ENCODE measurements around the gene CORO6.
A peak's percentile ranks its signal among the peaks of the same experiment; 100 is the strongest.

CORO6 gene

GRCh38 chr17:29633886-29634285 lies 11.2 kb upstream of the CORO6 start:
- Histone ChIP-seq H3K4me3 (ENCODE audit: low read length) (no peak overlapping the region), H3K27me3 (ENCODE audit: control insufficient read depth, insufficient read depth, low read length) (no peaks in the 10 kb centered on the region), H3K4me1 (ENCODE audit: control insufficient read depth, insufficient read depth, low read length) (no peaks in the 10 kb centered on the region), H3K27ac (ENCODE audit: low read length) (no peak overlapping the region), H3K36me3 (ENCODE audit: control insufficient read depth, insufficient read depth, low read length) (no peaks in the 10 kb centered on the region), H3K9me3 (ENCODE audit: control insufficient read depth, insufficient read depth, low read length) (no peaks in the 10 kb centered on the region)
- DNase-seq (ENCODE audit: low read depth, low spot score), result no peak
- no CpG with 5 or more reads among the region's 3 CpGs for WGBS (ENCODE audit: insufficient coverage, insufficient read length)

GRCh38 chr17:29630630-29631193 lies 8.0 kb upstream of the CORO6 start:
- DNase-seq (ENCODE audit: low read depth, low spot score), result no peak

GRCh38 chr17:29629839-29630238 lies 7.1 kb upstream of the CORO6 start:
- H3K4me3 ChIP-seq (ENCODE audit: low read length), result no peak overlapping the region
- H3K36me3 ChIP-seq (ENCODE audit: control insufficient read depth, insufficient read depth, low read length), result no peaks in the 10 kb centered on the region
- no peaks in the 10 kb centered on the region for H3K27me3 ChIP-seq (ENCODE audit: control insufficient read depth, insufficient read depth, low read length)
- H3K27ac ChIP-seq (ENCODE audit: low read length), result no peak overlapping the region
- H3K4me1 ChIP-seq (ENCODE audit: control insufficient read depth, insufficient read depth, low read length), result no peaks in the 10 kb centered on the region
- no peak for DNase-seq (ENCODE audit: low read depth, low spot score)
- H3K9me3 ChIP-seq (ENCODE audit: control insufficient read depth, insufficient read depth, low read length), result no peaks in the 10 kb centered on the region
- WGBS (ENCODE audit: insufficient coverage, insufficient read length), result no CpG with 5 or more reads among the region's 2 CpGs

More at GRCh38 chr17:29630630-29631193, 8.0 kb upstream of the CORO6 start:
- no peak overlapping the region for H3K4me3 ChIP-seq (ENCODE audit: low read length)
- no peaks in the 10 kb centered on the region for H3K9me3 ChIP-seq (ENCODE audit: control insufficient read depth, insufficient read depth, low read length)
- no peak overlapping the region for H3K27ac ChIP-seq (ENCODE audit: low read length)
- H3K4me1 ChIP-seq (ENCODE audit: control insufficient read depth, insufficient read depth, low read length), result no peaks in the 10 kb centered on the region
- no CpG with 5 or more reads among the region's 6 CpGs for WGBS (ENCODE audit: insufficient coverage, insufficient read length)
- H3K27me3 ChIP-seq (ENCODE audit: control insufficient read depth, insufficient read depth, low read length), result no peaks in the 10 kb centered on the region
- H3K36me3 ChIP-seq (ENCODE audit: control insufficient read depth, insufficient read depth, low read length), result no peaks in the 10 kb centered on the region

- H3K36me3 ChIP-seq (ENCODE audit: control insufficient read depth, insufficient read depth, low read length), result no peaks in the 10 kb centered on the region
- H3K4me1 ChIP-seq (ENCODE audit: control insufficient read depth, insufficient read depth, low read length), result peaks cover 1% of the 10 kb centered on the region; the same call in 1 of the 2 replicates
- WGBS (ENCODE audit: insufficient coverage, insufficient read length), result no CpG with 5 or more reads among the region's 2 CpGs
- no peaks in the 10 kb centered on the region for H3K9me3 ChIP-seq (ENCODE audit: control insufficient read depth, insufficient read depth, low read length)
- no peak overlapping the region for H3K27ac ChIP-seq (ENCODE audit: low read length)
- H3K4me3 ChIP-seq (ENCODE audit: low read length), result no peak overlapping the region
- no peaks in the 10 kb centered on the region for H3K27me3 ChIP-seq (ENCODE audit: control insufficient read depth, insufficient read depth, low read length)
- no peak for DNase-seq (ENCODE audit: low read depth, low spot score)
Measured at GRCh38 chr17:29628644-29629043, 5.9 kb upstream of the CORO6 start.

GRCh38 chr17:29627951-29628350 lies 5.2 kb upstream of the CORO6 start:
- H3K27me3 ChIP-seq (ENCODE audit: control insufficient read depth, insufficient read depth, low read length), result no peaks in the 10 kb centered on the region
- no CpG with 5 or more reads among the region's 1 CpG for WGBS (ENCODE audit: insufficient coverage, insufficient read length)
- peaks cover 2% of the 10 kb centered on the region; the same call in 1 of the 2 replicates for H3K4me1 ChIP-seq (ENCODE audit: control insufficient read depth, insufficient read depth, low read length)
- H3K4me3 ChIP-seq (ENCODE audit: low read length), result no peak overlapping the region
- no peaks in the 10 kb centered on the region for H3K9me3 ChIP-seq (ENCODE audit: control insufficient read depth, insufficient read depth, low read length)
- no peak overlapping the region for H3K27ac ChIP-seq (ENCODE audit: low read length)
- H3K36me3 ChIP-seq (ENCODE audit: control insufficient read depth, insufficient read depth, low read length), result no peaks in the 10 kb centered on the region
- DNase-seq (ENCODE audit: low read depth, low spot score), result no peak

GRCh38 chr17:29625037-29625750 lies 2.5 kb upstream of the CORO6 start:
- Histone ChIP-seq H3K27ac (ENCODE audit: low read length) (no peak overlapping the region), H3K4me1 (ENCODE audit: control insufficient read depth, insufficient read depth, low read length) (peaks cover 2% of the 10 kb centered on the region; the same call in 1 of the 2 replicates), H3K36me3 (ENCODE audit: control insufficient read depth, insufficient read depth, low read length) (no peaks in the 10 kb centered on the region), H3K27me3 (ENCODE audit: control insufficient read depth, insufficient read depth, low read length) (peaks cover 3% of the 10 kb centered on the region; the same call in 1 of the 2 replicates), H3K4me3 (ENCODE audit: low read length) (no peak overlapping the region), H3K9me3 (ENCODE audit: control insufficient read depth, insufficient read depth, low read length) (no peaks in the 10 kb centered on the region)
- WGBS (ENCODE audit: insufficient coverage, insufficient read length), result no CpG with 5 or more reads among the region's 8 CpGs
- DNase-seq (ENCODE audit: low read depth, low spot score), result no peak

- H3K36me3 ChIP-seq (ENCODE audit: control insufficient read depth, insufficient read depth, low read length), result no peaks in the 10 kb centered on the region
- no peak overlapping the region for H3K4me3 ChIP-seq (ENCODE audit: low read length)
- no peaks in the 10 kb centered on the region for H3K9me3 ChIP-seq (ENCODE audit: control insufficient read depth, insufficient read depth, low read length)
- no peak overlapping the region for H3K27ac ChIP-seq (ENCODE audit: low read length)
- WGBS (ENCODE audit: insufficient coverage, insufficient read length), result no CpG with 5 or more reads among the region's 4 CpGs
- H3K27me3 ChIP-seq (ENCODE audit: control insufficient read depth, insufficient read depth, low read length), result peaks cover 3% of the 10 kb centered on the region; the same call in 1 of the 2 replicates
- peaks cover 2% of the 10 kb centered on the region; the same call in 1 of the 2 replicates for H3K4me1 ChIP-seq (ENCODE audit: control insufficient read depth, insufficient read depth, low read length)
- DNase-seq (ENCODE audit: low read depth, low spot score), result no peak
Measured at GRCh38 chr17:29624586-29624985, 1.9 kb upstream of the CORO6 start.

- no peaks in the 10 kb centered on the region for H3K9me3 ChIP-seq (ENCODE audit: control insufficient read depth, insufficient read depth, low read length)
- WGBS (ENCODE audit: insufficient coverage, insufficient read length), result no CpG with 5 or more reads among the region's 4 CpGs
- H3K4me1 ChIP-seq (ENCODE audit: control insufficient read depth, insufficient read depth, low read length), result peaks cover 6% of the 10 kb centered on the region
- peak overlapping the region; percentile 47; the same call in 1 of the 2 replicates for H3K4me3 ChIP-seq (ENCODE audit: low read length)
- H3K27me3 ChIP-seq (ENCODE audit: control insufficient read depth, insufficient read depth, low read length), result peaks cover 3% of the 10 kb centered on the region; the same call in 1 of the 2 replicates
- no peaks in the 10 kb centered on the region for H3K36me3 ChIP-seq (ENCODE audit: control insufficient read depth, insufficient read depth, low read length)
- no peak for DNase-seq (ENCODE audit: low read depth, low spot score)
- H3K27ac ChIP-seq (ENCODE audit: low read length), result no peak overlapping the region
Measured at GRCh38 chr17:29623283-29623647, 553 bp upstream of the CORO6 start.

GRCh38 chr17:29621751-29622194 lies 939 bp downstream of the CORO6 start:
- Histone ChIP-seq H3K27me3 (ENCODE audit: control insufficient read depth, insufficient read depth, low read length) (peaks cover 7% of the 10 kb centered on the region; the same call in 1 of the 2 replicates), H3K36me3 (ENCODE audit: control insufficient read depth, insufficient read depth, low read length) (no peaks in the 10 kb centered on the region), H3K27ac (ENCODE audit: low read length) (no peak overlapping the region), H3K4me1 (ENCODE audit: control insufficient read depth, insufficient read depth, low read length) (peaks cover 11% of the 10 kb centered on the region), H3K9me3 (ENCODE audit: control insufficient read depth, insufficient read depth, low read length) (no peaks in the 10 kb centered on the region), H3K4me3 (ENCODE audit: low read length) (no peak overlapping the region)
- WGBS (ENCODE audit: insufficient coverage, insufficient read length), result no CpG with 5 or more reads among the region's 8 CpGs
- DNase-seq (ENCODE audit: low read depth, low spot score), result no peak

- H3K9me3 ChIP-seq (ENCODE audit: control insufficient read depth, insufficient read depth, low read length), result no peaks in the 10 kb centered on the region
- H3K4me1 ChIP-seq (ENCODE audit: control insufficient read depth, insufficient read depth, low read length), result peaks cover 13% of the 10 kb centered on the region
- no peaks in the 10 kb centered on the region for H3K36me3 ChIP-seq (ENCODE audit: control insufficient read depth, insufficient read depth, low read length)
- H3K27me3 ChIP-seq (ENCODE audit: control insufficient read depth, insufficient read depth, low read length), result peaks cover 15% of the 10 kb centered on the region
- DNase-seq (ENCODE audit: low read depth, low spot score), result no peak
- WGBS (ENCODE audit: insufficient coverage, insufficient read length), result no CpG with 5 or more reads among the region's 12 CpGs
- H3K27ac ChIP-seq (ENCODE audit: low read length), result no peak overlapping the region
- H3K4me3 ChIP-seq (ENCODE audit: low read length), result no peak overlapping the region
Measured at GRCh38 chr17:29620779-29621500, 1.8 kb downstream of the CORO6 start.

Data from iPS DF 6.9 (cell line).